BLaER1 (cell line): Measurements from ENCODE around the gene SPESP1.

Source experiments
- H3K27ac ChIP-seq: shearing (Covaris generic); formaldehyde crosslinking; 2 replicates; pipeline ENCODE4 v1.8.1; 2022
- H3K27me3 ChIP-seq: shearing (Covaris generic); formaldehyde crosslinking; 2 replicates; pipeline ENCODE4 v1.8.1; 2022
- H3K36me3 ChIP-seq: shearing (Covaris generic); formaldehyde crosslinking; 2 replicates; pipeline ENCODE4 v1.8.1; 2022
- H3K4me1 ChIP-seq: shearing (Covaris generic); formaldehyde crosslinking; 2 replicates; pipeline ENCODE4 v1.8.1; 2022
- H3K4me2 ChIP-seq: shearing (Covaris generic); formaldehyde crosslinking; 2 replicates; pipeline ENCODE4 v1.8.1; 2022
- H3K4me3 ChIP-seq: shearing (Covaris generic); formaldehyde crosslinking; 2 replicates; pipeline ENCODE4 v1.8.1; 2022
- H3K9ac ChIP-seq: shearing (Covaris generic); formaldehyde crosslinking; 2 replicates; pipeline ENCODE4 v1.8.1; 2022
- H3K9me3 ChIP-seq: shearing (Covaris generic); formaldehyde crosslinking; 2 replicates; pipeline ENCODE4 v1.8.1; 2022
- H4K20me1 ChIP-seq: shearing (Covaris generic); formaldehyde crosslinking; 2 replicates; pipeline ENCODE4 v1.8.1; 2022
- Cebpa-rat ChIP-seq: shearing (Covaris generic); IDR thresholded peaks from 2 replicates; pipeline ENCODE4 v1.8.1; 2022

SPESP1 gene

GRCh38 chr15:68989541-68990230 lies 59.4 kb downstream of the SPESP1 start:
- no peak for TF ChIP-seq Cebpa-rat

GRCh38 chr15:68990231-68990991 lies 60.1 kb downstream of the SPESP1 start:
- H3K4me3 ChIP-seq, result no peak overlapping the region

More at GRCh38 chr15:68989541-68990230, 59.4 kb downstream of the SPESP1 start:
- Histone ChIP-seq H3K9ac (no peak overlapping the region), H3K27me3 (no peaks in the 10 kb centered on the region), H4K20me1 (no peaks in the 10 kb centered on the region), H3K36me3 (no peaks in the 10 kb centered on the region), H3K9me3 (no peaks in the 10 kb centered on the region), H3K4me2 (no peak overlapping the region), H3K27ac (no peak overlapping the region), H3K4me3 (no peak overlapping the region), H3K4me1 (no peaks in the 10 kb centered on the region)

GRCh38 chr15:68990992-68991500 lies 60.7 kb downstream of the SPESP1 start:
- no peak overlapping the region for H3K4me2 ChIP-seq
- H3K36me3 ChIP-seq, result no peaks in the 10 kb centered on the region
- H3K9ac ChIP-seq, result no peak overlapping the region
- no peaks in the 10 kb centered on the region for H3K4me1 ChIP-seq
- H3K27me3 ChIP-seq, result no peaks in the 10 kb centered on the region
- H3K9me3 ChIP-seq, result no peaks in the 10 kb centered on the region
- TF ChIP-seq Cebpa-rat, result no peak
- no peaks in the 10 kb centered on the region for H4K20me1 ChIP-seq
- no peak overlapping the region for H3K4me3 ChIP-seq
- no peak overlapping the region for H3K27ac ChIP-seq

More at GRCh38 chr15:68990231-68990991, 60.1 kb downstream of the SPESP1 start:
- H3K9ac ChIP-seq, result no peak overlapping the region
- H3K9me3 ChIP-seq, result no peaks in the 10 kb centered on the region
- H3K36me3 ChIP-seq, result no peaks in the 10 kb centered on the region
- no peak overlapping the region for H3K27ac ChIP-seq
- no peak for TF ChIP-seq Cebpa-rat
- no peaks in the 10 kb centered on the region for H3K4me1 ChIP-seq
- H3K4me2 ChIP-seq, result no peak overlapping the region
- H3K27me3 ChIP-seq, result no peaks in the 10 kb centered on the region
- H4K20me1 ChIP-seq, result no peaks in the 10 kb centered on the region

GRCh38 chr15:68991723-68992122 lies 61.4 kb downstream of the SPESP1 start:
- H3K4me2 ChIP-seq, result no peak overlapping the region
- H3K9me3 ChIP-seq, result no peaks in the 10 kb centered on the region
- H3K27me3 ChIP-seq, result no peaks in the 10 kb centered on the region
- no peak for TF ChIP-seq Cebpa-rat
- no peak overlapping the region for H3K4me3 ChIP-seq
- H3K36me3 ChIP-seq, result no peaks in the 10 kb centered on the region
- no peak overlapping the region for H3K27ac ChIP-seq
- no peaks in the 10 kb centered on the region for H4K20me1 ChIP-seq
- H3K9ac ChIP-seq, result no peak overlapping the region
- H3K4me1 ChIP-seq, result no peaks in the 10 kb centered on the region

- no peaks in the 10 kb centered on the region for H3K9me3 ChIP-seq
- H3K4me2 ChIP-seq, result no peak overlapping the region
- no peaks in the 10 kb centered on the region for H4K20me1 ChIP-seq
- no peak for TF ChIP-seq Cebpa-rat
- no peaks in the 10 kb centered on the region for H3K27me3 ChIP-seq
- no peaks in the 10 kb centered on the region for H3K4me1 ChIP-seq
- H3K36me3 ChIP-seq, result no peaks in the 10 kb centered on the region
- H3K27ac ChIP-seq, result no peak overlapping the region
- H3K4me3 ChIP-seq, result no peak overlapping the region
- H3K9ac ChIP-seq, result no peak overlapping the region
Measured at GRCh38 chr15:68992696-68993095, 62.4 kb downstream of the SPESP1 start.

- Histone ChIP-seq H3K4me2 (no peak overlapping the region), H4K20me1 (no peaks in the 10 kb centered on the region), H3K4me1 (no peaks in the 10 kb centered on the region), H3K36me3 (no peaks in the 10 kb centered on the region), H3K4me3 (no peak overlapping the region), H3K27me3 (no peaks in the 10 kb centered on the region), H3K9me3 (no peaks in the 10 kb centered on the region), H3K27ac (no peak overlapping the region), H3K9ac (no peak overlapping the region)
- TF ChIP-seq Cebpa-rat, result no peak
Measured at GRCh38 chr15:68993276-68993675, 63.0 kb downstream of the SPESP1 start.

- TF ChIP-seq Cebpa-rat, result no peak
- Histone ChIP-seq H3K36me3 (no peaks in the 10 kb centered on the region), H3K27ac (no peak overlapping the region), H3K4me1 (no peaks in the 10 kb centered on the region), H3K4me3 (no peak overlapping the region), H3K27me3 (no peaks in the 10 kb centered on the region), H3K9ac (no peak overlapping the region), H3K9me3 (no peaks in the 10 kb centered on the region), H4K20me1 (no peaks in the 10 kb centered on the region), H3K4me2 (no peak overlapping the region)
Measured at GRCh38 chr15:68994149-68994548, 63.8 kb downstream of the SPESP1 start.

- no peaks in the 10 kb centered on the region for H3K4me1 ChIP-seq
- no peak for TF ChIP-seq Cebpa-rat
- no peak overlapping the region for H3K4me2 ChIP-seq
- no peaks in the 10 kb centered on the region for H3K27me3 ChIP-seq
- H4K20me1 ChIP-seq, result no peaks in the 10 kb centered on the region
- no peaks in the 10 kb centered on the region for H3K36me3 ChIP-seq
- H3K27ac ChIP-seq, result no peak overlapping the region
- no peaks in the 10 kb centered on the region for H3K9me3 ChIP-seq
- no peak overlapping the region for H3K4me3 ChIP-seq
- H3K9ac ChIP-seq, result no peak overlapping the region
Measured at GRCh38 chr15:68994981-68995761, 64.8 kb downstream of the SPESP1 start.
